EL (cell line): ENCODE results near the gene ARHGAP15.
A peak's percentile ranks its signal among the peaks of the same experiment; 100 is the strongest.

Source experiments
- DNase-seq: peaks from one replicate; pipeline ENCODE4 v3.0.0-alpha.2; 2016

ARHGAP15 gene

DNA sequence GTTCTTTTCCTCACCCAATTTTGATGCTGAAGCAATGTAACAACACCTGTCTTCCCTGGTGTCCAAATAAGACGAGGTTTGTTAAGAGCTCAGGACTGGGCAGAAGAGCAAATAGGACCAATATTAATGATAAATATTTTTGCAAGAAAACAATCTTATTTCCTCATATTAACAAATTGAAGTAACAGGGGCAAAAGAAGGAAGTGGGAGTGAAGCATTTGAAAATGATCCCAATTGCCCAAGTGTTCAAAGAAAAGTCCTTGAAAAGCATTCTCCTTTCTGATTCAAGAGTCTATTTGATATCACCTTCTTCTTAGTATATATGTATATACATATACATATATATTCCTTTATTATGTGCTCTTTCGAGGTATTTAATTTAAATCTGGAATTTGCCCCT lies 418.8 kb downstream of the ARHGAP15 start:
- no peak for DNase-seq

DNA sequence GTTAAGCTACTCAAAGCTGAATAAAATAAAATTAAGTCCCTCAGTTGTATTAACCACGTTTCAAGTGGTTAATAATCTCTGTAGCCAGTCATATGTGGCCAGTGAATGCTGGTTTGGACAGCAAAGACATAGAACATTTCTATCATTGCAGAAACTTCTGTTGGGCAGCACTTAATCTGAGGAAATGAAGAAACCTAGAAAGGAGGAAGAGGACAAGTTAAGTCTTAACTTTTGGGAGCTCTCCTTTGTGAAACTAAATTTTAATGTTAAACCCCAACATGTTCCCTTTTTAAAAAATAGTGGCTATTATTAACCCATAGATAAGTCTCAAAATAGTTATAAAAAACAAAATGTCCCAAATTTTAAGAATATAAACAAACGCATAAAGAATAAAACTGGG lies 421.3 kb downstream of the ARHGAP15 start:
- DNase-seq, result no peak

DNA sequence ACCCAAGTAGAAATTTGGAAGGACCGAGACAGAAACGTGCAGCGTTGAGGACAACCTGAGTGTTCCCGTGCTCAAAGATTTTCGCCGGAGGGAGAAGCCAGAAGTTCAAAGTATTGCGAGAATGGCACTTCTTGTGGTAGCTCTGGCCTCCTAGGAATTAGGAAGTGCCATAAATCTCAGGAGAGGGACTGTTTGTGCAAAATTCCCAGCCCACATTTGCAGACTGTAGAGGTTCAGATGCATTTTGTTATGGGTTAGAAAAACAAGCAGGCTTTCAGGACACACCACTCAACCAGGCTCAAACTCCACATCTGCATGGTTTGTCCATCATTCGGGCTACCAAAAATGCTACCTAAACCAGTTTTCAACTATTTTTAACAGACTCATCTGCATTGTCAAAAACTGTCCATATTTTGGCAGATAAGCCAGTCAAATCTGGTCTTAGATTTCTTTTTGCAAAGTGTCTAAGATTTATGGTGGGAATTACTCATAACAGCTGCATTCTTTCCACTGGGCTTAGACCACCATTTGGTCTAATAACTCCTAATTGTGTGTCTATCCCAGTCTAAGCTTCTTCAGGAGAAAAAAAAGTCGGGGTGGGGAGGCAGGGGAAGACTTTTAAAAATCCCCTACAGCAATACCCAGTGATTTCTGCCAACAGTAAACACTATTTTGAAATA lies 422.9 kb downstream of the ARHGAP15 start:
- DNase-seq, result peak; percentile 3

DNA sequence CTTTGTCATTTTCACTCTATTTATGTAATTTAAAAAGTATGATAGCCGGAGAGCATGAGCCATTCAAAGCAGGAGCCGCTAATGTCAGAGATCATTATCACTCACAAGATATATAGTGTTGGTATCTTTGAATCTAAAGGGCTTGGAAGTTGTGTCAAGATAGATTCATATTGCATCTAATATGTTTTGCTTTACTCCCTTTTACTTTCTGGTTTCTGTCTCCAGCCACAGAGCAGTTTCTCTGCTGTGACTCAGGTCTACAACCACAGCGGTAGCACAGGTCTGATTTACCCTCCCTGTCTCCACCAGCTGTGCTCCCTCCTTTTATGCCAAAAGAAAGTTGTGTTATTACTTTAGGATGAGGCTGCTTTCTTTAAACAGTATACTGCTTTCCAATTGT lies 424.0 kb downstream of the ARHGAP15 start:
- DNase-seq, result no peak

DNA sequence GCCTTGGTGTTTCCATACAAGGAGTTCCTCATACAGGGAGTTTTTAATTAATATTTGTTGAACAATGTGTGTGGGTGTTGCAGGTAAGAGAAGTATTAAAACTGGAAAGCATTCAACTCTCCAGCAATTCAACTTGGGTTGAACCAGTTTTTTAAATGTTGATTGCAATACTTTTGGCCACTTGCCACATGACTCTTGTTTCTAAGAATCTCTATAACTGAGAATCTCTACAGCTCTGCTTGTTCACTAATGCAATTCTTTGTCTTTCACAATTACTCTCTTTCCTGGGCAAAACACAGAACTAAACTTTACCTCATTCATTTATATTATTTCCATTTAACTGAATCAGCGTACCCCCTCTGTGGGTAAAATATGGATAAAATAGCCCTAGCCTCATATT lies 429.4 kb downstream of the ARHGAP15 start:
- peak; percentile 53 for DNase-seq

DNA sequence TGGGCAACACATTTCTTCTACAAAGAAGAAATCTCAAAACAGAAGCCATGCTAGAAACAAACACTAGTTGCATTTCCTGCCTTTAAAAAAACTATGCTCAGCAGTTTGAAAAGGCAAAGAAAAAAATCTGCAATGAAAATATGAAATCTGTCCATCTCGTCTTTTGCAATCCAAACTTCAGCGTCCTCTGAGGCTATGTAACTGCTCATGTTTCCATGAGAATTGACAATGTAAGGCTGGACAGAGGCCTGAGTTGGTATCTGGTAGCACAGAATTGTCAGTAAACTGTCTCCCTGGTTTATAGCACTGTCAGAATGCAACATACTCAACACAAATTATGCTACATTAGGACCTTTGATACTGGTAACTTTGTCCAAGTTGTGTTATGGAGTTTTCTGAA lies 429.9 kb downstream of the ARHGAP15 start:
- no peak for DNase-seq

DNA sequence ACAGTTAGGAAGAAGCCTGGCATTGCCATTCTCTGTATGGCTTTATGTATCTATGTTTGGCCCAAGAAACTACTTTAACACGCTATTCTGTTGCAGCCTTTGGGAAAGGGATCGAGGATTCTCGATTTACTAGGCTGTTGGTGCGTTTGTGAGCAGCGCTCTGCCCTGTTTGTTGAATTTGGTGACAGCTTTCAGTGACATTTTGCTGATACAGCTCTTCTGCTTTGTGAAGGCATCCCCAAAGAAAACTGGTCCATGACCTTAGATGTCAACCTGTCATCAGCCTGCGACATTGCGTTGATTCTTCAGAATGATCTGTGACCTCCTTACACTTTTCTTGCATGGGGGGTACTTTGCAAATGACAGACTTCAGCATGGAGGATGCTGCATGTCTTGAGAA lies 431.5 kb downstream of the ARHGAP15 start:
- DNase-seq, result no peak

DNA sequence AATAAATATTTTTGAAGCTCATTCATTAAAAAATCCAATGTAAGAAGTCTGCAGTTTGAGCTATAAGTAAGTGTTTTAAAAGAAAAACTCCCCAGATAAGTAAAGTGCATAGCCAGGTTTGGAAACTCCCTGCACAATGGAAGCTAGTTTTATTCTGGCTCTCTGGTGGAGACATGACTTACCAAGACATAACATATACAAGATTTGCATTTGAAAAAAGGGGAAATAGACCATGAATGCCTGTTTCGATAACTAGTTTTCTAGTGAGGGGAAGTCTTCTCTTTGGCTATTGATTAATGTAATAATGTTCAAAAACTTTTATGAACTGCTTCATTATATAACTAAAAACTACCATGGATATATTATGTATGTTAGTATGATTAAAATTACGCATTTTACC lies 435.2 kb downstream of the ARHGAP15 start:
- DNase-seq, result no peak

DNA sequence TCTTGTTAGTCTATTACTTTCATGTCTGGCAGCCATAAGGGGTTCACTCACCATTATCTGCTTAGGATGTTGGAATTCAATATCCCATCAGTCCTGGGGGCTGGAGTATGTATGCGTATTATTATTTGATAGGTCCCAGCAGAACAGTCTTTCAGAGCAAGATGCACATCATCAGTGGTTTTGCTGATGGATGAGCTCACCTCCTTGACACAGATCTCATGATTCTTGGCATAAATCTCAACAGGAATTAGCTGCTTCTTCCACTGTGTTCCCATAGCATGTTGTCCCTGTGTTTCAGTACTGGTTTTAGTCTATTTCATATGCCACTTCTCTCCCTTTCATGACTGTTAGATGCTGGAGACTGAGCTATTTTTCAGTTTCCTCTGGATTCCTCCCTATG lies 442.5 kb downstream of the ARHGAP15 start:
- no peak for DNase-seq

DNA sequence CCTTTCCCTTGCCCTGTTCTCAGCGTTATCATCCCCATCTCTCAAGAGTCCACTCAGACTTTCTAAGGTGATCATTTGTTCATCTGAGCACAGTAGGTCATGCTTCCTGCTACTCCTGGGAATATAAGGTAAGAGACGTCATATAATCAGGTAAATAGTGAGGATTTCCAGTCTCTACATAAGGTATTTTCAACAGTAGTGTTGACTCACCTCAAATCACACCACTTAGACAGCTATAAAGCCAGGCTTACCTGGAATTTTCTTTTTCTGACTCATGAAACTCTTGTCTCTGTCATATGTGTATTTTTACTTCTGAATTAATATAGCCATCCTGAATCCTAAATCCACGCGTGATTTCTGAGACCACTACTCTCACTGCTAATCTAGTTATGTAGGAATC lies 443.2 kb downstream of the ARHGAP15 start:
- no peak for DNase-seq

DNA sequence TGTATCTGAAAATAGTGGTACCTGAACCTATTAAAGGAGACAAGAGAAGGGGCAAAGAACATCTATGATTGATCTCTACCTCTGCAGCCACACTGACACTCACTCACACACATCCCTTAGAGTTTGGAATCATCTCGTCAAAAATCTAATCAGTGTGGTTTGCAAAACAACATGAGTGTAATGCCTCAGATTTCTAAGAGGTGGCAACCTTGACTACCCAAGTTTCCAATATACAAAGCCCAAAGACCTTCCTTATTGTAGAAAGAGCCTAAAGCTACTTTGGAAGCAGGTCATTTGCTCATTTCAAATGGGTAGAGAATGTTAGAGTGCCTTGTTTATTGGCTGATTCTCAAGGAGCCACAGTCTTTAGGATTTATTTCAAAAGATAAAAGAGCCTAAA lies 444.9 kb downstream of the ARHGAP15 start:
- DNase-seq, result no peak

DNA sequence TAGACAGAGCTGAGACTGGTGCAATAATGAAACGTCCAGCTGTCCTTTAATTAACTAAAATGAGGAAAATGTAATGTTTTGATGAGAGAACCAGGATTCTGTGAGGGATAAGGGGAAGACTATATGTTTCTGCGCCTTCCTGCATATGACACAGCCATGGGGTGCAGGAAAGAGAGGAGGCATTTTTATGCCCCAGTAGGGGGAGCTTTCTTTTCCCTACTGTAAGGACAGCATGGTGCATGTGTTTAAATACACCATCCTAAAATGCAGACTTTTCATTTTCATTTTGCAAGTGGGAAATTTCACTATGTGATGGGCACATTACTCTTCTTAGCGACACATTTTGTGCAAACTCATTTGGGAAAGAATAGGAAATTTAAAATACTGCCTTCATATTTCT lies 446.1 kb downstream of the ARHGAP15 start:
- DNase-seq, result peak; percentile 14

DNA sequence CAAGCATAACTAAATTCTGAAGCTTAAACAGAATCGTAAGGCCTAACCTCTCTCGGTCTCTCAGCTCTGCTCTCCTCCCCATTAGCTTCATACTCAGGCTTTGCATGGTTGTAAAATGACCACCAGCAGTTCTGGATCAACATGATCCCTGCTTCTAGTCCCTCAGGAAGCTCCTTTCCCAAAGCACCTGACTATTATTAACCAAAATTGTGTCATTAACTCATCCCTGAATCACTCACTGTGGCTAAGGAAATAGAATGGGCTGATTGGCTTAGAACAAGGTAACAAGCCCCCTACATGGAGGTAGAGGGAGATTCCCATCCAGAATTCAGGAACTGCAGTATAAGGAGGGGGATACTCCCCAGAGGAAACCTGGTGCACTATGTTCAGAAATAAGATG lies 448.3 kb downstream of the ARHGAP15 start:
- DNase-seq, result no peak

DNA sequence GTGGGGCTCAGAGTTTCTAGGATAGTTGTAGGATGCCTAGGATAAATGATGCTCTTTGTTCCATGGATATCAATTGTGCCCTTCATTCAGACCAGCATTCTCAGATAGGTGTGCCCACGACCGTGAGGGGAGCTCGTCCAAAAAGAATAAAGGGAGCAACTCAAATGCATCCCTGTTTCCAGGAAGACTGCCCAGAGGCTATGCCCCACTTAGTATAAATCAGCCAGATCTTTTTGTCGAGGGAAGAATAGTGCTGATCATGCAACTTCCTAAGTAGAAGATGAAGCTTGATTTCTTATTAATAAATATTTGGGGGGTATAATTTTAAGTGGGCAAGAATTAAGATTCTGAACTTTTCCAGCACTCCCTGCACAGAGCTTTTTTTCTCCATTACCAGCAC lies 450.2 kb downstream of the ARHGAP15 start:
- no peak for DNase-seq

DNA sequence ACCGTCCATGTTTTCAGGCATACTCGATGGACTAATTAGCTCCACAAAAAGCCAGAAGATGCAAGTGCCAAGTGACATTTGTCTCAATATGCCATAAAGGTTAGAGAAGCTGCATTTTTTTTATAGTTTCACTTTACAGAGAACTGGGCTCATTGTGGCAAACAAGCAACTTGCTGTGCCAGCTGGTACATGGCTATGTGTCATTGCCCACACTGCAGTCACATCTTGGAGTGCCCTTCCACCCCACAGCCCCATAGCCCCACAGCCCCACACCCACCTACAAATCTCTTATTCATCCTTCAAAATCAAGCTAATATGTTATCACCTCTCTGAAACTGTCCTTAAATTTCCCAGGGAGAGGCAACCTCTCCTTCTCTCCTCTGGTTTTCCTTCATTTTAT lies 451.9 kb downstream of the ARHGAP15 start:
- no peak for DNase-seq

DNA sequence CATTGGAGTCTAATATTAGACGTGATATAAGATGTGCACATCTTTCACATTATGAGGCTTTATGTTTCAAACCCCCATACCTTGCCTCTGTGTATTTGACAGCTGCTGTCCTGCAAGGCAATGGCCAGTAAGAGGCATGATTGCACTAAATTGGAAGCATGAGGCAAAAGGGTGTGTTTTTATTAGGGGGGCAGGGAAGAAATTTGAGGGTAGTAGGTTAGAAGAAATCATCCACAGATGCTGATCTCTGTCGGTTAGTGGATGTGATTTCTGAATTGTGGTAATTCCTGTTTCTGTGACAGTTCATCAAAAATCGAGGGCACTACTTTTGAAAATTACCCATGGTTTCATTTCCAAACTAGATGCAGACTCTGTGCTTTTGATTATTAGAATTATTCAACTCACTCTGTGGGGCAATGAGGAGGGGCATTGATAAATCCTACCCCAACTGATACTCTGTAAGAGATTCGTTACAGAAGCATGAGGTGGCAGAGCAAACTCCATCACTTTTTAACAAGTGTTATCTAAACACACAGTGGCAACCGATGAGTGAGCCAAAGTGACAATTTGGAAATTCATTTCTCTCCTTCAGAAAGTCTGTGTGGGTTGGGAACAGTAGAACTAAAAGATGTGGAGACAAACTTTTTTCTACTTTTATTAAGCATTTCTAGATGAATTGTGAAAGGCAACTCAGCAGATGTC lies 453.0 kb downstream of the ARHGAP15 start:
- peak; percentile 41 for DNase-seq

DNA sequence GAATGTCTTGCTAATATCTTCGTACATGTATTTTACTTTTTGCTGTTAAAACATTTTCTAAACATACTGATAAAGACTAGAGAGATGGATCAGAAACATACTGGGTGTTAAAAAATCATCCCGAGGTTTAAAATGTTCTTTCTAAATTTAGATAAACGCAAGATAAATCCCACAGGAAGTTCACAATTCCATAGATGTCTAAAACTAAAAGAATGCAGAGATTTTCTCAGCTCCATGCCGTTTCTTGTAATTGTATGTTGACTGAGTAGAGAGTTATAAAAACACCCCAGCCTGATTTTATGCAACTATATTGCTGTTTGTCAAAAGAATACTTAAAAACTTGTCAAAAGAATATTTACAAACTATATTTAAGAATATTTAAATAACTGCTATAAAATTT lies 455.7 kb downstream of the ARHGAP15 start:
- peak; percentile 8 for DNase-seq

DNA sequence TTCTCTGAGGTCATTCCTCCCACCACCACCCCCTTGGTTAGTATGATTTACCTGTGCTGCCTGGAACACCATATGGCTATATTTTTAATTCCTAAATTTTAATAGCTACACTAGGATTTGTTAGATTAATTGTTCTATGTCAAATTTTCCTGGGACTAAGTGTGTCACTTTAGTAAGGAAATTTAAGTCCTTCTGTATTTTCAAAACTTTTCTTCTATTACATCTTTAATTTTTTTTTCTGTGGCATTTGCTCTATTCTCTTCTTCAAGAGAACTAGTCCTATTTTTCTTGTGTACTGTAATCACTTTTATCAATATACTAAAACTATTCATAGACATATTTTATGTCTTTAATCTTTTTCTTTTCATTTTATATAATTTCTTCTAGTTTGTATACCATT lies 456.9 kb downstream of the ARHGAP15 start:
- no peak for DNase-seq

DNA sequence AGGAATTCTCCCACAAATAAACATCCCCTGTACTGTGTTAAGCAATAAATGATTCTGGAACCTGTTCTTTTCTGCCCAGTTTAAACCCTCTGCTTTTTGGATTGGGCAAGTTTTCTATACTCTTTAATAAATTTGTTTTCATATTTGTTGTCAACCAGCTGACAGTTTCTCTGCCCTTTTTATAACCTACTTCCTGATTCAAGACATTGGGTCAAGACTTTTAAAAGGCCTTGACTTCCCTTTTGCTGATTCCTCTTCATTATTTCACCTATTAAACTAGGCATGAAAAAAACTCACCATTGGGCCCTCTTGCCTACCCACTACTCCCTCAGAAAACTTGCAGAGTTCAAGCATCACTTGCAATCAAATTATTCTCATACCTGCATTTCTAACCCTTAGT lies 459.5 kb downstream of the ARHGAP15 start:
- no peak for DNase-seq

DNA sequence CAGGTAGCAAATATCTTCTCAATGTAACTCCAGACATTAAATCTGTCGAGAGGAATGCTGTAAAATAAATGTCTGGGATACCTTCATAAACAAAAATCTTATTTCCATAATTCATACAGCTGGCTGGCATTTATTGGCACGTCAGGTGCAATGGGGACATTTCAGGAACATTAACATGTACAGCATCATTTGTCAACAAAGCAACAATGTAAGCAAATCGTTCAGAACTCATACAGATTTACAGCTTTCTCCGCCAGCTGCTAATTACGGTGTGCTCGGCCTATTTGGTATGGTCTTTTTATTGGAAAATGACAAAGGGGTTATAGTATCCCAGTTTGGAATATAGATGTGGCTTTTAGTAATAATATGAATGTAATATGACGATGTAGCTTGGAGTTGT lies 464.9 kb downstream of the ARHGAP15 start:
- DNase-seq, result no peak

DNA sequence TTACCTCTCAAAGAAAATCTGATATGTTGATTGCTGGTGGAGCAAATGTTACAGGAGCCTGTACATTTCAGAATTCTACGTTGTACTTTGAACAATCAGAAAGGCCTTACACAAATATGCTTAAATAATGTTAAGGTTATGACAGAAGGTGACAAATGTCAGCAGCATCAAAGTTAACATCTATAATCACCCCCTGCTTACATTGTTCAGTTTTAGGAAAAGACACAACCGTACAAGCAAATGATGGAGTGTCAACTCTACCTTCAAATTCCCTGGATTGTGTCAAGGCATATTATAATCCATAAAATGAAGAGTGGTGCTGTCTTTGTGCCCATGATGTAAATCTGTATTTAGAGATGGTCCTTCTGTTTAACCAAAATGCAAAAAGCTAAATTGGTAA lies 465.5 kb downstream of the ARHGAP15 start:
- DNase-seq, result no peak

DNA sequence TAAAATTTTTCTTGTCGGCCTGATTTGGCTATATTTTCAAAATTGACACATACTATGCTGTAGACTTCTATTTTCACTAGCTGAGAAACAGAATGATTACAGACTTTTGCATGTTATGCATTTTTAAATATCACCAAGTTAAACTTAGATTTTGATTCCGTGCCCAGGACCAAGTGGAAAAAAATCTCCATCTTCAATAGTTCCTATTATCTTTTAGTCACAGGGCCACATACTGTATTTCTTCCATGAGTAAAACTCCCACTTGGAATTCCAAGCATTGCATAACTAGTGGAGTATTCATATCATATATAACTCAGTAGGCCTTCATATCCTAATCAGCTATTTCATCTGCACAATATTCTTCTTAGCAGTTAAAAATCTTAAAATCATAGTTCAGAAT lies 470.9 kb downstream of the ARHGAP15 start:
- DNase-seq, result peak; percentile 16

DNA sequence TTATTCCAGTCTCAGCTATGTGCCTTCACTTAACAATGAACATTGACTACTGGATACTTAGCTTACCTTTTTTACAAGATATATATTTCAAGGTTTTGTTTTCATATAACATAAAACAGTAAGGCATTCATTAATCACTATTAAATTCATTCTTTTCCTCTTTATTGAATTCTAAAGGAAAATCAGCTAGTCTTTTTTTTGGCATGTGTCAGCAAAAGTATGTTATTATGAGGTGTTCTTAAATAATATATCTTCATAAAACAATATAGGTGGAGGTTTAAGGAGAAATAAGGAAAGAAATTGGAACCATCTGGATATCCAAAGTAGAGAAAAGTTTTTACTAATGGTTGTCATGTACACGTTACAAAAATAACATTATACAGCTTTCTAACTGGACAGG lies 472.6 kb downstream of the ARHGAP15 start:
- DNase-seq, result no peak

DNA sequence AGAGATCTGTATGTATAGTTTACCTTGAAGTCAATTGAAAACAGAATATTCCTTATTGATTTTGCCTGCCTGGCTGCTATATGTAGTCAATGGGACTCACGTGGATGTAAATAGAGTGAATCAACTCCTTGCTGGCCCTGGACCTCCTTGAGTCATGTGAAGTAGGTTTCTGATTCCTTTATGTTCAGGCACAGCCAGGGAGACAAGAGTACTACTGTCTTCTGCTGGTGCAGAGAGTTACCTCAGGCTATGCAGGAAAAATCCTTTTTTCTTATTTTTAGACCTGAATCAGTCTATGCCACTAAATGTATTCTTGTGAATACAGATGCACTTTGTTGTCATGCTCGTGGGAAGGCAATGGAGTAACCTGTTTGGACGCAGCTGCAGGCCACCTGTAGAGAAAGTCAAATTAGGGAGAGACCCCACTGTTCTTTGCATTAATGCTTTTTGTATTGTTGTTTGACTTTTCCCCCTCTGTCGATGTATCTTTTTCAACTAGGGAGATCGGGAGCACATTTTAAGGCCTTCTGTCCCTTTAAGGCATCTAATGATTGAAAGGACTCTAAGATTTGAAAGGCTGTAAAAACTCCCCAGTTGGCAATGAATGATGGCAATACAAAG lies 473.9 kb downstream of the ARHGAP15 start:
- no peak for DNase-seq
